Activated effector memory CD4-positive, alpha-beta T cell treated with anti-CD3 and anti-CD28 coated beads, Interleukin-2, amount 50 U/mL, for 16 hours (primary cell): Measurements from ENCODE around the gene GRAP2.
"Not testable (repeated sequence)": the region's sequence is repeated elsewhere in the genome, so short reads cannot be mapped to it uniquely, and the experiment has no call there.

Source experiments
- DNase-seq: peaks from one replicate; pipeline ENCODE4 v3.0.0-alpha.2; 2020

GRAP2 gene

DNA sequence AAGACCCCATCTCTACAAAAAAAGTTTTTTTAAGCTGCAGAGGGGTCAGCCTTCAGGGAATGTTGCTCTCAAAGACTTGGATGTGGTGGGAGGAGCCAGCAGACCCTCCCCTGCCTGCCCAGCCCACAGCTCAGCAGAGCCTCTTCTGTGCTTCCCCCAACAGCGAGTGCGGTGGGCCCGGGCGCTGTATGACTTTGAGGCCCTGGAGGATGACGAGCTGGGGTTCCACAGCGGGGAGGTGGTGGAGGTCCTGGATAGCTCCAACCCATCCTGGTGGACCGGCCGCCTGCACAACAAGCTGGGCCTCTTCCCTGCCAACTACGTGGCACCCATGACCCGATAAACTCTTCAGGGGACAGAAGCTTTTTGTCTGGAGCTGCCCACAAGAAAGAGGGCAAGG, 69.9 kb downstream of the GRAP2 start:
- no peak for DNase-seq

- DNase-seq = no peak
Observed at GRCh38 chr22:39972641-39973040, 71.8 kb downstream of the GRAP2 start.

DNA sequence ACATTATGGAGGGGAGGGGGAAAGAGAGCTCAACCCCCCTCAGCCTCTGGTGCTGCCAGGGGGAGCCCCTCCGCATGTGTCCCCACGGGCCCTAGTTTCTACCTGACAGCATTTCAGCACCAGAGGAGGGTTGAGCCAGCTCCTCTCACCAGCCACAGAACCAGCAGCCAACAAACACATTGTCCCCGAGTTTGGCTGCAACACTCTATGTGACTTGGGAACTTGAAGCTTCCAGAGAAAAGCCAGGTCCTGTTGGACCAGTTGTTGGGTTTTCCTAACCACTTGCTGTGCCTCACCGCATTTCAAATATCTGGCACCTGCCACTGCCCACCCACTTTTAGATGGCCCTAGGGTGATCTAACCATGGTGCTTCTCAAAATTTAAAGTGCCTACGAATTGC, 72.8 kb downstream of the GRAP2 start:
- DNase-seq = no peak

DNA sequence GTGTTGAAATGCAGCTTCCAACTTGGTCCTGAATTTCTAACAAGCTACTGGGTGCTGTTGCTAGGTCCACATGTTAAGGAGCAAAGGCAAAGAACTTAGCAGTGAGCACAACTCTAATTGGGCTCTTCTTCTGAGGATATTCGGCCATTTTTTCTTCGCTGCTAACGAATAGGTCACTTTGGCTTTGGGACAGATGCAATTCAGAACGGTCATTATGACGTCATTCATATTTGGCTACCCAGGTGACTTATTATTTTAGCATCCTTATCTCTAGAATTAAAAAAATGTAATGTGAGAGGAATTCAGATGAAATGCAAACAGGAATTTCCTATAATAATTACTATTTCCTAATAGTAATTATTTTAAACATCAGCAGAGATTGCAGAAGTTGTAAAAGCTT, 73.2 kb downstream of the GRAP2 start:
- no peak for DNase-seq

DNA sequence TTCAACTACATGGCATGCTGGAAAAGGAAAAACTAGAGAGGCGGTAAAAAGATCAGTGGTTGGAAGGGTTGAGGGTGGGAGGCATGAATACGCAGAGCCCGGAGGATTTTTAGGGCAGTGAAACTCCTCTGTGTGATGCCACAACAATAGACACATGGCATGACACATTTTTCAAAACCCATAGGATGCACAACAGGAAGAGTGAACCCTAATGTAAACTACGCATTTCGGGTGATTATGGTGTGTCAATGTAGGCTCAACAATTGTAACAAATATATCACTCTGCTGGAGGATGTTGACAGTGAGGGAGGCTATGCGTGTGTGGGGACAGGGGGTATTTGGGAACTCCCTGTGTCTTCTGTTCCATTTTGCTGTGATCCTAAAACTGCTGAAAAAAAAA, 78.2 kb downstream of the GRAP2 start:
- no peak for DNase-seq

DNA sequence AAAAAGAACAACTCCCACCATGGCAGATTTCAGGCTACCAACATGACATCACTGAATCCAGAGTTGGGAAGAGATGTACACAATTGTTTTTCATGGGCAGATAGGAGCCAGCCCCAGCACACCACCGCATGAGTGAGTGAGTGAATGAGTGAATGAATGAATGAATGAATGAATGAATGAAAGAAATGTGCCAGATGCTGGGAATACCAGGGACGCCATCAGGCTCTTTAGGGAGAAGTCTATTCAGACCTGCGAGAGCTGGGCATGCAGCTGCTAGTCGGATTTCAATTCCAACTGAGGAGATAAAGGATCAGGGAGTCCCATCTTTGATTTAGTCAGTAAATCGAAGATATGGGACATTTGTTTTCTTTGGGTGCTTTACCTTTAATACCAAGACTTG, 78.6 kb downstream of the GRAP2 start:
- no peak for DNase-seq

DNA sequence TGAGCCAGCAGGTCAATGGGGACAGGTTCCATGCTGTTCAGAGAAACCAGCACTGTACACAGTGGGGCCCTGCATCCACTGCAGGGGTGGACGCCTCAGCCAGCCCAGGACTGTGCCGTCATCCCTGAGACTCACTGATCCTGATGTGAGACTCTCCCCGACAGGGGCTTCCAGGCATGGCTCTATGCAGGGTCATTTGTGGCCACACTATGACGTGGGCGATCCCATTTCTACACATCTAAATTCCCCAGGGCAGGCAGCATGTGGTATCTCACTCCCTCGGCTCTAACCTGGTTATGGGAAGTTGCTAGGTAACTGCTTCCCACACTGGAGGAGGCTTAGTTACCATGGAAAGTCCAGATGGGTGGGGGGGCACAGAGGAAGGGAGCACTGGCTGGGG, 79.7 kb downstream of the GRAP2 start:
- no peak for DNase-seq

DNA sequence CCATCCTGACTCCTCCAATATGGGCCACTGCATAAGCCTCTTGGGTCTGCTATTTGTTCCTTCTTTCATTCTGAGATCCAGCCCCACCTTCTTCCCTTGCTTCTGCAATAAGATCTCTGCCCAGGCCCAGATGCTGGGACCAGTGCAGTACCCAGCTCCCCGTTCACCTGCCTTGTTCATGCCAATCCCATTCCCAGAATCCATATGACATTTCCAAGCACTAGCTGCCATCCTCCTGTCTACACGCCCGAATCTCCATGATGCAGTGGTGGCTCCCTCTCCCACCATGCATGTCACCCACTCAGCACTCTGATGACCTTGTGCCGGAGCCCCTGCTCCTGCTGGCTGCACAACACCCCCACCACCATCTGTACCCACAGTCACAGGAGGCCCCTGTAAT, 82.5 kb downstream of the GRAP2 start:
- no peak for DNase-seq

DNA sequence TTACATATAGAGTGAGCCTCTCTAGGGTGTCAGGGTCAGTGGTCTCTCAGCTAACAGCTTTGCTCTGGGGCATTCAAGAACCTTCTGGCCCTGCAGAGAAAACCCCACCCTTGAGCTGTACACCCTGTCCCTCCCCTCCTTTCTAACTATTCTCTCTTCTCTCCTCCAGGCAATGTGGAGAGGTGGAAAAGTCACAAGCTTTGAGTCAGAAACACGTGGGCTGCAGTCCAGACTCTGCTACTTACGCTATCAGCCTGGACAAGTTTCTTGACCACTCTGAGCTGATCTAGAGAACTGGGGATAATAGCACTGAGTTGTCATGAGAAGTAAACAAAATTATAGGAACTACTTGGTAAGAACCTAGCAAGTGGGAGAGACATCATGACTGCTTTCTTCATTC, 83.1 kb downstream of the GRAP2 start:
- no peak for DNase-seq

- no peak for DNase-seq
Observed at GRCh38 chr22:39984746-39985145, 83.9 kb downstream of the GRAP2 start.

GRCh38 chr22:39985383-39986035, 84.6 kb downstream of the GRAP2 start:
- no peak for DNase-seq

- no peak for DNase-seq
Observed at GRCh38 chr22:39988386-39989114, 87.7 kb downstream of the GRAP2 start.

GRCh38 chr22:39989633-39990032, 88.7 kb downstream of the GRAP2 start:
- DNase-seq = no peak

- DNase-seq = no peak
Observed at GRCh38 chr22:39990686-39991085, 89.8 kb downstream of the GRAP2 start.

DNA sequence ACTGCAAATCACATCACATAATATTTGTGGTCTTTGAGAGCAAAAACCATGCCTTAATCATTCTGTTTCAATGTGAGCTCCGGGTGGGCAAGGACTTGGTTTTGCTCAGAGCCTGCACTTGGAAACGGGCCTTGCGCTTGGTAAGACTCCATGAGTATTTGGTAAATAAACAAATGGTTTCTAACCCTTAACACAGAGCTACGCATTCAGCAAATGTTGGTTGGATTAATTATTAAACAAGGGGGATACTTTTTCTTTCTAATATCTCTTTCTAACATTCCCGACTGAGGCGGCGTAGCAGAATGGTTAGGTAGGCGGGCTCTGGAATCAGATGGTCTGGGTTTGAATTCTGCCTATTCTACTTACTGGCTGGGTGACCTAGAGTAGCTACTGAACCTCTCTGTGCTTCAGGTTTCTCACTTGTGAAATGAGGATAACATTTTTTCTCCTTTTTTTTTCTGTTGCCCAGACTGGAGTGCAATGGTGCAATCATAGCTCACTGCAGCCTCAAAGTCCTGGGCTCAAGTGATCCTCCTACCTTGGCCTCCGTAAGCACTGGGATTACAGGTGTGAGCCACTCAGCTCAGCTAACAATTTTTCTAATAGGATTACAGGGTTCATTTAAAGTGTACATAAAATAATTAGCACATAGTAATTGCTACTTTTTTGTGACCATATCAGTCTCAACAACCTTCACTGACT, 90.4 kb downstream of the GRAP2 start:
- no peak for DNase-seq

GRCh38 chr22:39992088-39992826, 91.4 kb downstream of the GRAP2 start:
- DNase-seq = no peak

DNA sequence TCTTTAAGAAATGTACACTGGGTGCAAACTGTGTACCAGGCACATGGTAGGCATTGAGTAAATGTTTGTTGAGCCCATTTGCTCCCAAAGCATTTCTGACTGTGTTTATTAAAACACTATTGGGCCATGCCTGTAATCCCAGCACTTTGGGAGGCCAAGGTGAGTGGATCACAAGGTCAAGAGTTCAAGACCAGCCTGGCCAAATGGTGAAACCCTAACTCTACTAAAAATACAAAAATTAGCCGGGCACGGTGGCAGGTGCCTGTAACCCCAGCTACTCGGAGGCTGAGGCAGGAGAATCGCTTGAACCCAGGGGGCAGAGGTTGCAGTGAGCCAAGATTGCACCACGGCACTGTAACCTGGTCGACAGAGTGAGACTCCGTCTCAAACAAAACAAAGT, 92.0 kb downstream of the GRAP2 start:
- not testable (repeated sequence) for DNase-seq

DNA sequence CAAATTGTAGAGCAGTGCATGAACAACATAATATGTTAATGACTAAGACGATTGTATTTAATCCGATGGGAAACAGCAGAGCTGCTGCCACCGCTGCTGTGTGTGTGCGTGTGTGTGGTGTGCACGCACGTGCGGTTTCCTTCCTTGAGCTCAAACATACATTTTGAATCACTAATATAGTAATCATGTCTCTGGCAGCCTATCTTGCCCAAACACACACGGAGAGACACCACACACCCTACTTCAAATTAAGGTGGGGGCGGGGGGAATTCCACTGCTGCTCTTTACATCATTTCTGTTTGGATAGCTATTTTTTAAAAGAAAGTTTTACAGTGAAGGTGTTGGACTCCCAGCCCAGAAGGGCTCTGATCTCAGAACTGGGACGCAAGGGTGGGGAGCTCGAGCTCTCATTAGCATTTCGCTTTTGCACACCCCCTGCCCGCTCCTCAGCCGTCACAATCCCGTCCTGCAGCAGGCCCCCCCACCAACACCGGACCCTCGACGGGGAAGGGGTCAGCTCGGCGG, 93.2 kb downstream of the GRAP2 start:
- peak; percentile 76 for DNase-seq

- peak; percentile 79 for DNase-seq
Observed at GRCh38 chr22:39994566-39995392, 93.9 kb downstream of the GRAP2 start, which contains the start of gene FAM83F. FAM83F (plus strand) TSS chr22:39994954; CDS start chr22:39995043, 89 bp downstream.

GRCh38 chr22:39995393-39996252, 94.7 kb downstream of the GRAP2 start:
- no peak for DNase-seq

DNA sequence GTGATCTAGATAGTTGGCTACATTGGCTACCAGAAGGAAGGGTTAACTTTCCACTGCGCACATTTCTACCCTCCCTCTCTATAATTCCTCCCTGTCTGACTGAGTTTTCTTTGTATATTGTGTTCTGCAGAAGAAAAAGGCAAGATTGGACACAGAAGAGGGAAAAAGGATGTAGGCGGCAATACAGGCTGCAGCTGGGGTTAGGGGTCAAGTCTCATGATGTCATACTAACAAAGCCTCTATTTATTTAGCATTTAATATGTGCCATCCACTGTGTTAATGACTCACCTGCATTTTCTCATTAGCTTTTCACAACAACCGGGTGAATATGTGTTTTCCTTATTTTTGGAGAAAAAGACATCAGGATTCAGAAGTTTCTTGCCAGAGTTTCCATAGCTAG, 95.8 kb downstream of the GRAP2 start:
- DNase-seq = no peak
